Measurements from ENCODE around the gene OCA2.
"Not testable (repeated sequence)": the region's sequence is repeated elsewhere in the genome, so short reads cannot be mapped to it uniquely, and the experiment has no call there.

OCA2 gene

DNA sequence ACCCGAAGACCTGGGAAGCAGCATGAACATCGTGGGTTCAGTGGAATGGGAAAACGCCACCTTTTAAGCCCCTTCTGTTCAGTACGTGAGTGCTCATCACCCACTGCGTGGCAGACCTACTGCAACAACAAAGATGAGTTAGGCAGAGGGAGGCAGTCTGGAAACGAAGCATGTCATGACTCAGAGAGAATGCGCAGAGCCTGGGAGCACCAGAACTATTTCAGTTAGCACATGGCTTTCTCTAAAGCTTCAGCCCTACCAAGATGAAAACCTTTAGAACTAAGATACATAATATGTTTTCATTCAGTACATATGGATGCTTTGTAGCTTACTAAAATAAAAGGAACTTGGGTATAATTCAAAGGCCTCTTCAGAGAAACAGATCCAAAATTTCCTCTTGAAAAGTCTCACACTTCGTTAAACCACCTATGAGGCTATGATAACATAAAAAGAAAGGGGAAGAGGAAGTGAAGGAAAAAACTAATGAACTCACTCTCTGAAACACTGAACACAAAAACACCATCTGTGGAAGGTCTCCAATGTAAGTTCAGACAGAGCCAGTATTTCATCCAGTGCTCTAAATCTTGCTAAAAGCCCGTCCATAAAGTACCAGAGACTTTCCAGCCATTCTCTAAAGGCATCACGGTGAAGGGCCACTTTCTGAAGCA is 140.1 kb downstream of the OCA2 start:
- no peak for DNase-seq (ENCODE audit: extremely low read depth in 1 of 2, low read depth in 1 of 2)

DNA sequence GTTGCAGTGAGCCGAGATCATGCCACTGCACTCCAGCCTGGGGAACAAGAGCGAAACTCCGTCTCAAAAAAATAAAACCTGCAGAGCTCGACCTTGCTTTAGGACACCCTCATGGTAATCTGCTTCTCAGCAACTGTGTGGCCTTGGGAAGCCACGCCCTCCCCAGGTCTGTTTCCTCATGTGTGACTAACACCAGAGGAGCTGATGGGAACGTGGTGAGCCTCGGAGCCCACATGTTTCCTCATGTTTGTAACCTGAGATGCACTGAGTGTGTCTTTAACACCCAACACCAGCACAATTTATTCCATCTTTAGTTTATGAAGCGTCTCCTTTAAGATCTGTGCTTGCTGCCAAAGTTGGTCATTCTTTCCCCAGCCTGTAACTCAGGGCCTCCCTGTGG is 142.8 kb downstream of the OCA2 start:
- DNase-seq (ENCODE audit: extremely low read depth in 1 of 2, low read depth in 1 of 2) = no peak

DNA sequence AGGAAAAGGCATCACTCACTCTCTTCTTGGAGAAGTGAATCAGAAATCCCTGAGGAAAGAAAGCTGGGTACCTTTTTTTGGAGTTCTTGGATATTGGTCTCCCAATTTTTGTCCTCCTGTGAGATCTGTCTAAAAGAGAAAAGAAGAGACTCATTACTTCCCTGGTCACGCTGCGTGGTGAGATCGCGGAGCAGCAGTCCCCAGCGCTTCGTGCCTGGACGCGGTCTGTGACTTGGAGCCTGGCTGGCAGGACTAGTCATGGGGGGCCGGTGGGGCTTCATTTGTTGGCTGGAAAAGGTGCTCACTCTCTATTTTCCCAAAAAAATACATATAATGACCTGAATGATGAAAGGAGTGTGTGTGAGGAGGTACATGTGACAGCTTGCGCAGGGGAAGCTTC is 144.0 kb downstream of the OCA2 start:
- no peak for DNase-seq (ENCODE audit: extremely low read depth in 1 of 2, low read depth in 1 of 2)

- not testable (repeated sequence) for DNase-seq (ENCODE audit: extremely low read depth in 1 of 2, low read depth in 1 of 2)
Observed at GRCh38 chr15:27952593-27952992, 146.5 kb downstream of the OCA2 start.

DNA sequence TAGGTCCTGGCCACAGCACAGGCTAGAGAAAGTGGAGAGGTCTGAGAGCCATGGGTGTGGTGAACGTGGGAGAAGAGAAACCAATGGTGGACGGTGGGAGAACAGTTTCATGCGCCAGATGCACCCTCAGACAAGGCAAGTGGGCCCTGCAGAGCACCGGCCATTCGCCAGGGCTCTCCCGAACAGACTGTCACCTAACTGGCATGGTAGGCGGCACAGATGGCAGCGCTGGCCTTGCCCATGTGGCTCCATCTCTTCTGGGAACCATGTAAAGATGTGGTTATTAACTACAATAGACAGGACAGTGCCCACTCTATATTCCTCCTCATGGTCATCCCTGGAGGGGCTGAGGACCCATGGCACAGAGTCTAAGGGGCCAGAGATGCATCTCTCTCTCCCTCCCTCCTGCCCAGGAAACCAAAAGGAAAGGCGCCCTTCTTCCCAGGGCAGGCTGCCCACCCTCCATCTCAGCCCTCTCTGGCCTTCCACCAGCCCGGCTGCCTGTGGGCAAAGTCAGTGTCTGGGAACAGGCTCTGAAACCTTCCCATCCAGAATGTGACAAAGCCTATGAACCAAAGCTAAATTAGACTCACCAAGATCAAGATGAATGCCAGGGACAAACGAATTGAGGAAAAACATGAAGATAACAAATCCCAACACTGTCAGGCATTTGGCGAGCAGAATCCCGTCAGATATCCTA is 147.8 kb downstream of the OCA2 start:
- no peak for DNase-seq (ENCODE audit: extremely low read depth in 1 of 2, low read depth in 1 of 2)

DNA sequence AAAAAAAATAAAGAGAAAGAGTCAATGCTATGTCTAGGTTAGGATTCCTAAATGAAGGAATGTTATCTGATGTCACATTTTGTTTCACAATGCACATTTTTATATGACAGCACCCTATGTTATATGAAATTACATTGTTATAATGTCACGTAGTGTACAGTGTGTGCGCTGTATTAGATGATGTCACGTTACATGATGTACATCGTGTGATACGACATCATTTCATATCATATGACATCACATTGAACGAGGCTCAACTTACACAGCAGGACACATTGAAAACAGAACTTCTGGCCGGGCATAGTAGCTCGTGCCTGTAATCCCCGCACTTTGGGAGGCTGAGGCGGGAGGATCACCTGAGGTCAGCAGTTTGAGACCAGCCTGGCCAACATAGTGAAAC is 150.0 kb downstream of the OCA2 start:
- no peak for DNase-seq (ENCODE audit: extremely low read depth in 1 of 2, low read depth in 1 of 2)

DNA sequence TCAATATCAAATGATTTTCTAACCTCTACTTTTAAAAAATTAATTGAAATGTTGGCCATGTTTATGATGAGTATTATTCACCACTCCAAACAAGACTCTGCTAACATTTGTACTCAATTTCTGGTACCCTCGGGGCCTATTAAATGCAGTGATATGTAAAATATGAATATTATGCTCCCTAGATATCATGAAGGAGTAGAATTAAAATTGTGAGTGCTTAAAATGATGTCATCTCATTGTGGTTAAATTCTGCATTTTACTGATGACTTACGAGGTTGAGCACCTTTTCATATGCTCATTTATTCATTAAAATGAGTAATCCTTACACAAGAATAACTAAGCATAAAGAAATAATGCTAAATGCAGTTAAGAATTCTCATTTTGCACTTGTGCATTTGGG is 159.9 kb downstream of the OCA2 start:
- DNase-seq (ENCODE audit: extremely low read depth in 1 of 2, low read depth in 1 of 2) = no peak

GRCh38 chr15:27937851-27938250 is 161.3 kb downstream of the OCA2 start:
- DNase-seq (ENCODE audit: extremely low read depth in 1 of 2, low read depth in 1 of 2) = no peak

GRCh38 chr15:27936164-27936563 is 163.0 kb downstream of the OCA2 start:
- no peak for DNase-seq (ENCODE audit: extremely low read depth in 1 of 2, low read depth in 1 of 2)

GRCh38 chr15:27935328-27935727 is 163.8 kb downstream of the OCA2 start:
- no peak for DNase-seq (ENCODE audit: extremely low read depth in 1 of 2, low read depth in 1 of 2)

DNA sequence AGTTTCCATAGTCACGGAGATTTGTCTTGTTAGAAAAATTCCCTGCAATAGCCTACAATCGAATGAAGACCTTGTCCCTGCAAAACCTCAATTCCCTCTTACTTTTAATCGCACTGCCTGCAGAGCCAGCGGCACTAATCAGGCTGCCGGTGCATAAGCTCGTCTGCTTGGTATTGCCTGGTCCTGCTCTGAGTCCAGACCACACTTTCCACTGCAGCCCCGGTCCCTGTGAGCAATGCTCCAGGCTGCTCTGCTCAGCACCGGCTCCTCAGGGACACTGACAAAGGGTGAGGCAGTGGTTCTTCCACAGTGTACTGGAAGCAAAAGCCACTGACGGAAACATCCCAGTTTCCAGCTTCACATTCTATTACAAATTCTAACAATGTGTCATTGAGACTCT is 164.3 kb downstream of the OCA2 start:
- no peak for DNase-seq (ENCODE audit: extremely low read depth in 1 of 2, low read depth in 1 of 2)

DNA sequence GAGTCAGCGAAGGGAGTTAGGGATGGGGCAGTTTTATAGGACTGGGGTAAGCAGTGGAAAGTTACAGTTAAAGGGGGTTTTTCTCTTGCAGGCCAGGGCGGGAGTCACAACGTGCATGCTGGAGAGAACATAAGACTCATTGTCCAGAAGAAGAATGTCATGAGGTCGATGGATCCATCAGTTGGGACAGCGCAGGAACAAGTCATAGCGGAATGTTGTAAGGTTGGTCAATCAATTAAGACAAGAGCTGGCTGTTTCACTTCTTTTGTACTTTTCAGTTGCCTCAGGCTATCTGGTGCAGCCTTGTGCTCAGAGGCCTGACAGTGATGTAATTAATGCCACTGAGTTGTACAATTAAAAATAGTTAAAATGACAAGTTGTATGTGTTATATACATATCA is 165.6 kb downstream of the OCA2 start:
- DNase-seq (ENCODE audit: extremely low read depth in 1 of 2, low read depth in 1 of 2) = no peak

GRCh38 chr15:27932600-27932999 is 166.5 kb downstream of the OCA2 start:
- no peak for DNase-seq (ENCODE audit: extremely low read depth in 1 of 2, low read depth in 1 of 2)

DNA sequence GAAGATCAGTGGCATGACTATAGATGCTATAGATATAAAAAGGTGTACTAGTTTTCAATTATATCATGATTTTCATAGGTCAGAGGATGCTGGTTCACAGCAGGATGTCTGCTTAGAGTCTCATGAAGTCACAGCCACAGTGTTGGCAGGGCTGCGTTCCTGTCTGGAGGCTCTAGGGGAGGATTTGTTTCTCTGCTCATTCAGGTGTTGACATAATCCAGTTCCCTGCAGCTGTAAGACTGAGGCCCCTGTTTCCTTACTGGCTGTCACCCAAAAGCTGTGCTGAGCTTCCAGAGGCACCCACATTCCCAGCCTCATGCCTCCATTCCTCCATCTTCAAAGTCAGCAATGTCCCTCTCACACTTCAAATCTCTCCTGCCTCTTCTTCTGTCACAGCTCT is 170.7 kb downstream of the OCA2 start:
- no peak for DNase-seq (ENCODE audit: extremely low read depth in 1 of 2, low read depth in 1 of 2)

DNA sequence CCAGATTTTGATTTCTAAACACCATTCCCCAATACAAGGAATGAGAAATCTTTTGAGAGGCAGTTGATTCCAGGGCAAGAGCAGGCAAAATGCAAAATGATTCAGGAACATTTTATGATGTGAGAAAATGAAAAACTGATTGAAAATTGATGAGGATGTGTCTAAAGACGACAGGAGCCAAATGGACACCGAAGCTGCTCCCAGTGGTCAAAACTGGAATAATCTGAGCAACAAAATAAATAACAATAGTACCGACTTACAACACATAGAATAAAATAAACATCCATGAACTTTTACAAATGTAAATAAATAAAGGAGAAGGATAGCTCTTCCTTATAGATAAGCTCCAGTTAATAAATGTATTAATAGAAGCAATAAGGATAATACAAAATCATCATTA is 186.8 kb downstream of the OCA2 start:
- DNase-seq (ENCODE audit: extremely low read depth in 1 of 2, low read depth in 1 of 2) = no peak

- no peak for DNase-seq (ENCODE audit: extremely low read depth in 1 of 2, low read depth in 1 of 2)
Observed at GRCh38 chr15:27906802-27907201, 192.3 kb downstream of the OCA2 start.

- DNase-seq (ENCODE audit: extremely low read depth in 1 of 2, low read depth in 1 of 2) = no peak
Observed at GRCh38 chr15:27903405-27903804, 195.7 kb downstream of the OCA2 start.

GRCh38 chr15:27902680-27903385 is 196.3 kb downstream of the OCA2 start:
- DNase-seq (ENCODE audit: extremely low read depth in 1 of 2, low read depth in 1 of 2) = no peak

DNA sequence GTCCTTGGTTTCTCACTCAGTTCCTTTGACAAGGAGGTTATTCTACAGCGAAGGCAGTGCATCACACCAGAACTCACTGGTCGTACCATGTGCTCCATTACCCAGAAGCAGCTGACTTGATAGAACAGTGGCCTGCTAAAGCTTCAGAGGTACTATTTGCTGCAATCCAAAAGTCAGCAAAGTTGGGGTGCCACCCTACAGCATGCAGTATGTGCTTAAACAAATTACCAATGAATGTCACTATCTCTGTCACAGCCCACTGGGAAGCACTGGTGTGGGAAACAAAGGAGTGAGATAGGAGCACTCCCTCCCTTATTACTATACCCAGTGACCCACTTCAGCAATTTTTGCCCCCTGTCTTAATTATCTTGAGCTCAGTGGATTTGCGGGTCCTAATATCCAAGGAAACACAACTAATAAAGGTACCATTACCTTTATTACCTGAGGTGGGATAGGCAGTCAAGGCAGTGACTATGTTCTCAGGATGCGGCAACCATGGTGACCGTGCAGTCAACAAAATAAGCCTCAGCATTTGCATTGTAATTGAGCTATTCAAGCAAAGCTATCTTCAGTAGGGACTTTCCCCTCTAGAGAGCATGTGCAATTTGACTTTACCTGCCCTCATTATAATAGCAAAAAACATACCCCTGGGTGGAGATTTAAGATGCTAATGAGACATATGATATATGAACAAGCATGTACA is 199.4 kb downstream of the OCA2 start:
- DNase-seq (ENCODE audit: extremely low read depth in 1 of 2, low read depth in 1 of 2) = no peak

DNA sequence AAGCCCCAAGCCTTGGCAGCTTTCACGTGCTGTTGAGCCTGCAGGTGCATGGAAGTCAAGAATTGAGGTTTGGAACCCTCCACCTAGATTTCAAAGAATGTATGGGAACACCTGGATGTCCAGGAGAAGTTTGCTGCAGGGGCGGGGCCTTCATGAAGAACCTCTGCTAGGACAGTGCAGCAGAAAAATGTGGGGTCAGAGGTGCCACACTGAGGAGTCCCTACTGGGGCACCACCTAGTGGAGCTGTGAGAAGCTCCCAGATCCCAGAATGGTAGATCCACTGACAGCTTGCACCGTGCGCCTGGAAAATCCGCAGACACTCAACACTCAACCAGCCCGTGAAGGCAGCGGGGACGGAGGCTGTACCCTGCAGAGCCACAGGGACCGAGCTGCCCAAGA is 201.6 kb downstream of the OCA2 start:
- DNase-seq (ENCODE audit: extremely low read depth in 1 of 2, low read depth in 1 of 2) = no peak

- no peak for DNase-seq (ENCODE audit: extremely low read depth in 1 of 2, low read depth in 1 of 2)
Observed at GRCh38 chr15:27894645-27895044, 204.5 kb downstream of the OCA2 start.

- DNase-seq (ENCODE audit: extremely low read depth in 1 of 2, low read depth in 1 of 2) = no peak
Observed at GRCh38 chr15:27889258-27889657, 209.9 kb downstream of the OCA2 start.

Measured in stimulated activated CD8-positive, alpha-beta memory T cell treated with anti-CD3 and anti-CD28 coated beads, Interleukin-7, amount 100 ng/mL, for 48 hours (primary cell).